ENCODE data around the gene RNLS.

Gene RNLS

DNA sequence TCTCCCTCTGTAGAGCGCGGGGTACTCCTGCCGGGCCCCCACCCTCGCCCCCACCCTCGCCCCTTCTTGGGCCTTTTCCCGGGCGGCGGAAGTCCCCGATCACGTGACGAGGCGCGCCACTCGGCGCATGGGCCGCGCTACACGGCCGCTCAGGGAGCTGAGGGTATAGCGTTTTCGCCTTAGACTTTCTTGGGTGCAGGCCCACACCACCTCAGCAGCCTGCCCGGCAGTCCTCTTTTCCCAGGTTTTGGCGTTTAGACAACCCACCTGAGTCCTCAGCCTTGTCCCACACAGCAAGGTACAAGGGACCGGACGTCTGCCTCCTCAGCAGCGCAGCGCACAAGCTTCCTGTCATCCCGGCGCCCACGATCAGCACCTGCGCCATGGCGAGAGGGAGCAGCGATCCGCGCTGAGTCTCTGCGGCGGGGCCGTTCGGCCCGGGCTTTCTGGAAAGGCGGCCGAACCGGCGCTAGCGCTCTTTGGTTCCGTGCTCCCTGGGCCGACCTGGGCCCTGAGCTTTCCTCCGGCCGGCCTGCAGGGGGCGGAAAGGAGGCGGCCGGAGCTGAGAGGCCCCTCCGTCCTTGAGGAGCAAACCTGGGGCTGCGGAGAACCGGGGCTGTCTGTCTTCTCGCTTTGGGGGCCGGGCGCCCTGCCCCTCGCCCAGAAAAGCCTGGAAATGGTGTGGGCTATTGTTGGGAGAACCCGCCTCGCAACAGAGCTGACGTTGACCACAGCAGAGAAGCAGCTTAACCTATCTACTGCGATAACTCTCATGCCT, at the start of gene RNLS:
Gene RNLS, minus strand, starts transcription at position 513 of the 778 bp plus-strand sequence.
- peak; percentile 41 to 57 for DNase-seq (ENCODE audit: low read depth in 2 of 2)

GRCh38 chr10:88624840-88625239, 41.7 kb upstream of the RNLS start:
- no peak for DNase-seq (ENCODE audit: low read depth in 2 of 2)

- DNase-seq (ENCODE audit: low read depth in 2 of 2): no peak
These were observed 40.7 kb upstream of the RNLS start for GRCh38 chr10:88623835-88624234.

- DNase-seq (ENCODE audit: low read depth in 2 of 2): no peak
These were observed 37.3 kb upstream of the RNLS start for GRCh38 chr10:88620441-88620840.

DNA sequence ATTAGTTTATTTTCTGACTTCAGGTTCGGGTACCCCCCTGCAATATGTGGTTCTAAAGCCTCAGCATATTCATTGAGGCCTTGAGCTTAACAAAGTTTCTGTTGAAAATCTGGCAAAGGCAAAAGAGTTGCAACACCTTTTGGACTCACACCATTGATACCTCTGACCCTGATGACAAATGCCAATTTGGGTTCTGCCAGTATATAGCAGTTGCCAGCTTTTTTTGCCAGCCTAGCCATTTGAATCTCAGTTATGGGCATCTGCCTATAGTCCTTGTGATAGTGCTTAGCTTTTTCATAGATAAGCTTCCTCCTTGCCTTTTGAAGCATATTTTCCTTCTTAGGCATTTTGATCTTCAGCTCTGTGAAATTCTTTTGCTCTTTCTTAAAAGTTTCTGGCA, 35.4 kb upstream of the RNLS start:
- no peak for DNase-seq (ENCODE audit: low read depth in 2 of 2)

- DNase-seq (ENCODE audit: low read depth in 2 of 2): no peak
These were observed 34.7 kb upstream of the RNLS start for GRCh38 chr10:88617772-88618300.

DNA sequence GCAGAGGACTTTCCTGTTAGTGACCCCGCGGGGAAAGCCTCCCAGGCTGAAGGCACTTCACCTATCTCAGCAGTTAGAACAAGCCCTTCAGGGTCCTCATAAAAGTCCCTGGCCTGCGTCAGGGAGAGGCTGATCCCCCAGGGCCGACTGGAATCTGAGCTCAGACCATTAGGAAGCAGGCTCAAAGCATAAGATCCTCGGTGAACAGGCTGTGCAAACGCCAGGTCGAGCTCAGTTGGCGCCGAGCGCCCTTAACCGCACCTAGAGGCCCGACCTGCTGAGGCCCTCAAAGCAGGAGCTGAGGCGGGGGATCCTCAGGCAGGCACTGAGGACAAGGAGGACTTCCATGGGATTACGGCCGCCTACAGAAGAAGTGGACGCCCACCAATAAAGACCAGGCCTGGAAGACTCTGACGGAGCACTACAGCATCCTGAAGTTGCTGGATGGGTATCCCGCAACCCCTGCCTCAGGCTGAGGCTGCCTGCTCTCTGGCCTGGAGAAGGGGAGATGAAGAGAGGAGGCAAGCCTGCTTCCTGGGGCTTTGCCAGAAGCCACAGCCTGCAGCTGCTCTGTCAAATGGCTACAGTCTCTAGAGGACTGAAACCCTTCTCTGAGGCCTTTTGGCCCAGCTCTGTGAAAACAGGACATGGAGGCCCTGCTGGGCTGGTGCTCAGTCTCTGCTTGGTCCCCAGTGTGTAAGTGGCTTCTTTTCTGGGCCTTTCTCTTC, 33.3 kb upstream of the RNLS start:
- no peak for DNase-seq (ENCODE audit: low read depth in 2 of 2)

DNA sequence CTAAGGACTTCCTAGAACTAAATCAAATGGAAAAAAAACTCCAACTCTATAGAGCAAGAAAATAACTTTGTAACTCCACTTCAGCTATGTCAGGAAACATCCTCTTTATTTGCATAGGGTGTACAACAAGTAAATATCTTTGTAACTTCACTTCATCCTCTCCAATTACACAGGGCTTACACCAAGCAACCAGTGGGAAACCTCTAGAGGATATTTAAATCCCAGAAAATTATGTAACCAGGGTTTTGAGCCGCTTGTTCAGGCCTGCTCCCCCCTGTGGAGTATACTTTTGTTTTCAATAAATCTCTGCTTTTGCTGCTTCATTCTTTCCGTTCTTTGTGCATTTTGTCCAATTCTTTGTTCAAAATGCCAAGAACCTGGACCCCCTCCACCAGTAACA, 25.7 kb upstream of the RNLS start:
- DNase-seq (ENCODE audit: low read depth in 2 of 2): no peak

- DNase-seq (ENCODE audit: low read depth in 2 of 2): no peak
These were observed 25.1 kb upstream of the RNLS start for GRCh38 chr10:88608052-88608732.

DNA sequence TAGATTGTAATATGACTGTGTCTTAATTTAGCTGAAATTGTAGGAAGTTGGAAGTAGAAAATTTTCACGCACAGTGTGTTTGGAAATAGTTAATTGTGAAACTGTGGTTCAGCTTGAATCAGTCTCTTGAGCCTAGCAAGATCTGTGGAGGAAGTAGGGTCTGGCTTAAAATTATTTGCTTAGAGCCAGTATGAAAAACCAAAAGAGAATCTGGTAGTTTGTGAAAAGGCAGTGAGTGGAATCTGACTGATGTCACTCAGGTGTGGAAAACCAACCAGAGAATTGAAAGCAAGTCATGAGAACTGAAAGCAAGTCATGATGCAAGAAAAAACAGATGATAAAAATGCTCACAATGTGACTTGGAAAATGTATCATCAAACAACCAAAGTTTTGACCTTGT, 14.9 kb upstream of the RNLS start:
- DNase-seq (ENCODE audit: low read depth in 2 of 2): no peak

- DNase-seq (ENCODE audit: low read depth in 2 of 2): no peak
These were observed 11.4 kb upstream of the RNLS start for GRCh38 chr10:88594482-88594881.

DNA sequence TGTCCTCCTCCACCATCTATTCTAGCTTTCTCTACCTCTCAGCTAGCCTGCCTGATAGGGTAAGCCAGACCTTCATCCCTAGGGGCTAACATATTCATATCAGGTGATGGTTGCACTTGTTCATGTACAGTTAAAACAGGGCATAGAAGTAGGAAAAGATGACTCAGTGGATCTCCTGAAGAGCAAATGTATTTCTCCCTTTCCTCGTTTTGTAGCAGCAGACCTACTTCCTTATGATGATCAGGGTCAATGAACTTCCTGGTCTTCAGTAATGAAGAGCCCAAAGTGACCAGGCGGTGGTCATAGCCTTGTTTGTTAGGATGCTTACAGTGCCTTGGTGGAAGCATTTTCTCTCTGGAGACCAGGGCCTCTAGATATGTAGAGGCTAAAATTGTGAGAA, 9.8 kb upstream of the RNLS start:
- no peak for DNase-seq (ENCODE audit: low read depth in 2 of 2)

- no peak for DNase-seq (ENCODE audit: low read depth in 2 of 2)
These were observed 9.3 kb upstream of the RNLS start for GRCh38 chr10:88592381-88592780.

DNA sequence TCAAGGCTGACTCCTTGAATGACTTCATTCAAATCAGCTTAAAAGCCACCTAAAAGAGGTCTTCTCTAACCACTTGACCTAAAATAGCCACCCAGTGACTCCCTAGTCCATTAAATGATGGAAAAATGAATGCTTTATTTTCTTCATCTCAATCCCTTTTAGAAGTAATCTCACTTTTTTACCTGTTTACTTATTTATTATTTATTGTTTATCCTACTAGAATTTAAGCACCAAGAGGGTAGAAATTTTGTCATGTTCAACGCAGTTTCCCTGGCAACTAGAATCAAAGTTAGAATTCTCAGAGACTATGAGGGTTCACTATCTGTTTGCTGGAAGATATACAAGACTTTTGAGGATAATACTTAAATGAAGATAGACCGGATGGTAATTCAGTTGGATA, 3.3 kb upstream of the RNLS start, which contains the start of gene LIPJ:
Gene LIPJ, plus strand, starts transcription at position 301 of the 400 bp plus-strand sequence. CDS start 3,926 bp downstream, outside the sequence.
- no peak for DNase-seq (ENCODE audit: low read depth in 2 of 2)

GRCh38 chr10:88583584-88583957, 453 bp upstream of the RNLS start:
- DNase-seq (ENCODE audit: low read depth in 2 of 2): no peak

DNA sequence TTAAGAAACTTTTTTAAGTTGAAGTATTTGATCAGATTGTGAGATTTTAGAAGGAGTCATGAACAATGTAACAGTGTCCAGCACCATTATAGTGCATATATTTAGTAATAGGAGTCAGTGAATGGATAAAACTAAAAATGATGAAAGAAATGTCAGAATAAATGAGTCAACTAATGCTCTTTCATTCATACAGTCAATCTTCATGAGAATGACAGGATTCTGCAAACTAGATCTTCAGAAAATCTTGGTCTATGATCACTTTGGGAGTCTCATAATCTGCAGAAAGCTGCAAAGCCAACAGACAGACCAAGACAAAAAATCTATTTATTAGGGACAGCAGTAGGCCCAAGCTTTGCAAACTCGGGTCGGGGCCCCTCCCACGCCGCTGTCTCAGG, 710 bp downstream of the RNLS start:
- DNase-seq (ENCODE audit: low read depth in 2 of 2): no peak

- no peak for DNase-seq (ENCODE audit: low read depth in 2 of 2)
These were observed 18.0 kb downstream of the RNLS start for GRCh38 chr10:88565072-88565471.

- DNase-seq (ENCODE audit: low read depth in 2 of 2): no peak
These were observed 21.0 kb downstream of the RNLS start for GRCh38 chr10:88562152-88562551.

DNA sequence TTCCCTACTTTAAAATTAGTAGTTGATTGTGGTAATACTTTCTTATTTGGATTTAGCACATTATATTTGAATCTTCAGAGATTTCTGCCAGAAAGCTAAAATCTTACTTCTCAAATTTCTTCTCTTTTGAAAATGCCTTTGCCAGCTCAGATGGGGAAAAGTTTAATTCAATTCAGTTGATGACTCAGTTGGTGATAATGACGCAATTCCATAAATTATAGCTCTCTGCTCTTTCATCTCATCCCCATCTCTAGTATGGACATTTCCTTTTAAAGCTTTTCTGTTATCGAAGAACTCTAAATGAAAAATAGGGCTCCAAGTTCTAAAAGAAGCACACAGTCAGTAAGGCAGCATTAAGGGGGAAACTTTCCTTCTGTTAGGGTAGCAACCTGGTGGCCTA, 25.5 kb downstream of the RNLS start:
- no peak for DNase-seq (ENCODE audit: low read depth in 2 of 2)

- no peak for DNase-seq (ENCODE audit: low read depth in 2 of 2)
These were observed 25.9 kb downstream of the RNLS start for GRCh38 chr10:88557256-88557655.

DNA sequence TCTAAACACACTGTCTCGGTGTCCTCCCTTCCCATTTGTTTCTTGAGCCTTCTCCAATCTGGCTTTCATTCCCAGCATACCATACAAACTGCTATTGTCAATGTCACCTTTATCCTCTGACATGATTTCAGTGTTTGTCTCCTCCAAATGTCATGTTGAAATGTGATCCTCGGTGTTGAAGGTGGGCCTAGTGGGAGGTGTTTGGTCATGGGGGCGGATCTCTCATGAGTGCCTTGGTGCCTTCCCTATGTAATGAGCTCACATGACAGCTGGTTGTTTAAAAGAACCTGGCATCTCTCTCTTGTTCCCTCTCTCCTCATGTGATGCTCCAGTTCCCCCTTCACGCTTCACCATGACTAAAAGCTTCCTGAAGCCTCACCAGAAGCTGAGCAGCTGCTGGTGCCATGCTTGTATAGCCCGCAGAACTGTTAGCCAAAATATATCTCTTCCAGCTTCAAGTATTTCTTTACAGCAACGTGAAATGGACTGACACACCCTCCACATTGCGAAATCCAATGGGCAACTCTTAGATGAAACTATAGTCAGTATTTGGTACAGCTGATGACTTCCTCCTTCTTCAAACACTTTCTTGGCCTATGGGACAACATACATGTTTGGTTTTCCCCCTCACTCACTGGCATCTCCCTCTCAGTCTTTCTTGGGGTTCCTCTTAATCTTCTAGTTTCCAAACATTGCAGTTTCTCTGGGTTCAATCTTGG, 27.8 kb downstream of the RNLS start:
- DNase-seq (ENCODE audit: low read depth in 2 of 2): no peak
